Brain pericyte (primary cell): ENCODE results near the gene ARMCX1.
"Not testable (repeated sequence)": the region's sequence is repeated elsewhere in the genome, so short reads cannot be mapped to it uniquely, and the experiment has no call there.

Experiments
- DNase-seq: peaks from one replicate; pipeline ENCODE4 v3.0.0-alpha.2; 2012; ENCODE audit warnings: low read depth, low spot score

Gene ARMCX1

DNA sequence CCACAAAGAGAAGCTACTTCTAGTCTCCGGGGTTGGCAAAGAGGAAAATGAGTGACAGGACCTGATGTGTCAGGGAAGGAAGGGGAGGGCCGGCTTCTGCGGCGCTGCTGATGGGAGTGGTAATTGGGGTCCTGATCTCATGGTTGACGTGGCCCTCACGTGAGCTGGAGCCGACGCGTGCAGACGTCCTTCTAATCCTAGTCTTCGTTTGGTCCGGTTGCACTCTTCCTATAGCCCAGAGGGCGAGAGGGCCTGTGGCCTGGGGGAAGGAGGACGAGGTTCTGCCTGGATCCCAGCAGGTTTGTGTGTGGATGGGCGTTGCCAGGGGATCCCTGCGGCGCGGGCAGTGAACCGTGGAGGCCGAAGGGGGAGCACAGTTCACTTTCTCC is at the start of gene ARMCX1:
TSS of gene ARMCX1 (plus strand) at position 186 of the 389 bp plus-strand sequence. CDS start 2,384 bp downstream, outside the sequence.
- peak; percentile 43 for DNase-seq

DNA sequence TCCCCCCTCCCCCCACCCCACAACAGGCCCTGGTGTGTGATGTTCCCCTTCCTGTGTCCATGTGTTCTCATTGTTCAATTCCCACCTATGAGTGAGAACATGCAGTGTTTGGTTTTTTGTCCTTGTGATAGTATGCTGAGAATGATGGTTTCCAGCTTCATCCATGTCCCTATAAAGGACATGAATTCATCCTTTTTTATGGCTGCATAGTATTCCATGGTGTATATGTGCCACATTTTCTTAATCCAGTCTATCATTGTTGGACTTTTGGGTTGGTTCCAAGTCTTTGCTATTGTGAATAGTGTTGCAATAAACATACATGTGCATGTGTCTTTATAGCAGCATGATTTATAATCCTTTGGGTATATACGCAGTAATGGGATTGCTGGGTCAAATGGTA is 47.4 kb upstream of the ARMCX1 start:
- not testable (repeated sequence) for DNase-seq

DNA sequence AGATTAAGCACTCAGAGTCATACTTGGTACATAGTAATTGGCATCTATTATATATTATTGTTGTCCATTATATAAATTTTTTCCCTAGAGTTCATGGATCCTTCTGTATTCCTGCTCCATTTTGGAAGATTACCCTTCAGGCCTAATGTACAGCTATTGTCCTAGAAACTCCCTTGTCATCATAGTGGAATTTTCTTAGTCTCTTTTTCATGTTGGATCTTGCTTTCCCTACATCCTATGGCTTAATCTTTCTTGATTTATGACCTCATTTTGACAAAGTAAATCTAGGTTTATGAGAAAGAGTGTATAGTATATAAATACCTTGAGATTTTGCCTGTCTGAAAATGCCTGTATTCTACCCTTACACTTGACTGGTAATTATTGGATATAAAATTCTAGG is 43.0 kb upstream of the ARMCX1 start:
- DNase-seq, result no peak

DNA sequence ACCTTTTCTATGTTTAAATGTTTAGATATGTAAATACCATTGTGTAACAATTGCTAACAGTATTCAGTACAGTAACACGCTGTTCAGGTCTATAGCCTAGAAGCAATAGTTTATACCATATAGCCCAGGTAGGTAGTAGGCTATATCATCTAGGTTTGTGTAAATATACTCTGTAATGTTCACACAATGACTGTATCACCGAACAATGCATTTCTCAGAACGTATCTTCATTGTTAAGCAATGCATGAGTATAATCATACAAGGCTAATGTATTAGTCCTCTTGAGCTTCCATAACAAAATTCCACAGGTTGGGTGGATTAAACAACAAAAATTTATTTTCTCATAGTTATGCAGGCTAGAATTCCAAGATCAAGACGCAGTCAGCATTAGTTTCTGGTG is 42.4 kb upstream of the ARMCX1 start:
- no peak for DNase-seq

DNA sequence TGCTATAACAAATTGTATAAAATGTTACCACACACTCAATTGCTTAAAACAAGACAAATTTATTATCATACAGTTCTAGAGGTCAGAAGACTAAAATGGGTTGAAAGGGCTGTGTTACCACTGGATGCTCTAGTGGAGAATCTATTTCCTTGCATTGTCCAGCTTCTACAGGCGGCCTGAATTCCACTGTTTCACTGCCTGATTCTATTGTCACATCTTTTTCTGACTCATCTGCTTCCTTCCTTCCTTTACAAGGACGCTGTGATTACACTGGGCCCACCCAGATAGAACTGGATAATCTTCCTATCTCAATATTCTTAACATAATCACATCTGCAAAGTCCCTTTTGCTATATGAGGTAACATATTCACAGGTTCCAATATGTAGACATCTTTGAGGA is 19.4 kb upstream of the ARMCX1 start:
- no peak for DNase-seq

DNA sequence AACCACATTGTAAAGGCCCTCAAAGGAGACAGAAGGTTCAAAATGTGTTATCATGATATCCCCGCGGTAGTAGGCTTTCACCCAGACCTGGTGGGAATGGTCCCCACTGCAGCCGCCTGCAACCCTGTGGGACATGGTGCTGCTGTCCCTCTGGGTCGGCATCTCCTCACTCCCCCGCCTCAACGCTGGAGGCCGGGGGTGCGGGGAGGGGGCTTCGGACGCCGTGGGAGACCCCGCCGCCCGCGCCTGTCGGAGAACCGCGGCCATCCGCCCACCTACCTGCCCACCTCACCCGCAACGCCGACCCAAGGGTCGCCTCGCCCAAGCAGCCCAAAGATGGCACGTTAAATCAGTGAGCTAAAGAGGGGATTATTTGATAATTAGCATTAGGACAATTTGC is 11.2 kb upstream of the ARMCX1 start:
- no peak for DNase-seq

DNA sequence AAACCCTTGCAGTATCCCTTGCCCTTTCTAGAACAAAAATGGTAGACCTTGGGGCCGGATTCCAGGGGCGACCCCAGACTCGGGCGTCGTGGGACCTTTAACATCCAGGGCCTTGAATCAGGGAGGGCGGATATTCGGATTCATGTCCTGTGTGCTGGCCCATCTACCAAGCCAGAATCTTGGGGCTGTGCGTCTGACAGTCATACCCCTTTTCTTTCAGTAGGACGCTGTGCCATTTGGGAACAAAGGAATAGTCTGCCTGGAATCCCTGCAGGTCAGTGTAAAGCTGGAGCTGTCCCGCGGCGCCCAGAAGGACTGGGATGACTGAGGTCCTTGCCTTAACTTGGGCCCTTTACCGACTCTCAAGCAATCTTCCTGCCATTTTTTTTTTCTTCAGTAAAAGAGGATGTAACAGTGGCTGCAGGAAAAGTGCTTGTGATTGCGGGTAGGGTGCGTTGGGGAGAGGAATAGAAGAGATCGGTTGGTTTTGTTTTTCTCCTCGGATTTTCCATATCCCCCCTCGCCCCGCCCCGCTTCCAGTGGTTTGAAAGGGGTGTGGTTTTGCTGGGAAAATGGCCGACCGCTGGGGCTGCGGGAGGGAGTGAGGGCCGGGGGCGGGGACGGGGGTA is 518 bp downstream of the ARMCX1 start:
- no peak for DNase-seq

DNA sequence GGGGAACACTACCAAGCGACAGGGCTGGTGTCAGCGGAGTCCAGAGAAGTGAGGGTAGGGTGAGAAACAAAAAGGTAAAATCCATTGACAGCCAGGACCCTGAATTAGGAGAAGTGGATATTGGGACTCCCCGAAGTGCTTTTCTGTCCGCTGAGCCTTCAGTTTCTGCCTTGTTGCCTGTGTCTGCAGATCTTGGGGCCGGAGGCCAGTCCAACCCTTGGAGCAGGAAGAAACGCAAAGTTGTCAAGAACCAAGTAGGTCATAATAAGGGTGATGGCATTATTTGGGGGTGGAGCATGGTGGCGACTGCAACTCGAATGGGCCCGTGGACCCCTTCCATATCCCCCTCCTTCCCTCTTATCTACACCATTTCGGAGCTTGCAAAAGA is 1.0 kb downstream of the ARMCX1 start:
- DNase-seq, result no peak

DNA sequence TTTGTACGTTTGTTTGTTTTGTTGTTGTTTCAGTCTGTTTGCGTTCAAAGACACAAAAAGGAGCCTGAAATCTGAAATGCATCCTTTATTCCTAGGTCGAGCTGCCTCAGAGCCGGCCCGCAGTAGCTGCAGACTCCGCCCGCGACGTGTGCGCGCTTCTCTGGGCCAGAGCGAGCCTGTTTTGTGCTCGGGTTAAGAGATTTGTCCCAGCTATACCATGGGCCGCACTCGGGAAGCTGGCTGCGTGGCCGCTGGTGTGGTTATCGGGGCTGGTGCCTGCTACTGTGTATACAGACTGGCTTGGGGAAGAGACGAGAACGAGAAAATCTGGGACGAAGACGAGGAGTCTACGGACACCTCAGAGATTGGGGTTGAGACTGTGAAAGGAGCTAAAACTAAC is 2.4 kb downstream of the ARMCX1 start:
- no peak for DNase-seq

DNA sequence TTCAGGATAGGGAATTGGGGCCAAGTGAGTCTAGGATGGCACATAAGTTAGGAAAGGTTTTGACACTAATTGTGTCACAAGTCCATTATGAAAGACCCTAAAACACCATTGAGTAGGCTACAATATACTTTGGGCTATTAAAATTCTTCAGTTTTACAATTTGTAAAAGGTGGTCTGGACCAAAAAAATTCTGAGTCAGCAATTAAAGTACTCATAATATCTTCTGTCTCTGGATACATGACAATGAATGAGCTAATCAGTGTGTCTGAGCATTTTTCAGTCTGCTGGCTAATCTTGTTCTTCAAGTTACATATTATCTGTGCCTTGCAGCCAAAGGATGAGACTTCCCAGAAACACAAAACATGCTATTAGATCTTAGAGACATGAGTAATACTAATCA is 14.3 kb downstream of the ARMCX1 start:
- DNase-seq, result no peak

DNA sequence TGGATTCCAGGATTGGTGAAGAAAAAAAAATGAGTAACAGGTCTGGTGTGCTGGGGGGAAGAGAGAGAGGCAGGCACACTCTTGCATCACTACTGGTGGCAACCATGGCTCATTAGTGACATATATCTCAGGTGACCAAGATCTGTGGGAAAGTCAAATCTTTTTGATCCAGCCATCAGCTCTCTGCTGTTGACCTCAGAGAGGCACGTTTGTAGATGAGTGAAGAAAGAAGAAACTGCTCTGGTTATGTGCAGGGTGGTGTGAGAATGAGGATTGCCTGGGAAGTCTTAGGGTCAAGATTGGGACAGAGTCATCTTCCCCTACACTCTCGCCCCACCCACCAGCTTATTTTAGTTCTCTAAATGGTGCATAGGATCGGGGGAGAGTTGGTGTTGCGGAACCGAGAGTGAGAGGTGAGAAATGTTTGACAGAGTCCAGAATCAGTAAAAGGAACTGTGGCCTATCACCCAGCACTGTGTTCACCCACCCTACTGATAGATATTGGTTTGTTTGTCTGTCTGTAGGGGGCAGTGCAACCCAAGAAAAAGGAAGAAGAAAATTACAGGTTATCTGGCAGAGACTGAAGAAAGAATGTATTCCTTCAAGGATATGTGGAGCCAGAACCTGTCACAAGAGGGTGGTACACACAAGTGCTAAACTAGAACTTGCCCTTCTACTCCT is 45.5 kb downstream of the ARMCX1 start:
- DNase-seq, result peak; percentile 27

DNA sequence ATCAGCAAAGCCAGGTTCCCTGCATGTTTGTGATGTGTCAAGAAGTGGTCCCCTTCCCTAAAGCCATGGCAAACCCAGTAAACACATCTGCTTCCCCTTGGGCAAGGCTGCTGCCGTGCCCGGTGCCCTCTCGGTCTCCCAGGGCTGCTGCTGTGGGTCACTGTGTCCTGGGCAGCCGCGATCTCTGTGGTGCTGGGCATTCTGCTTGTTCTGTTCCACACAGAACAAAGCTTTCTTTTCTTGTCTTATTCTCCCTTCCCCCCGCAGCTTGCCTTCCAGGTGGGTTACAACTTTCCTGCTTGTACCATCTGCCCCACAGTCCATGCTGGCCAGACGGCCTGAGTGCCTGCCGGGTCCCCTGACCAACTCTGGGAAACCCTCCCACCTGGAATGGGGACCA is 49.2 kb downstream of the ARMCX1 start:
- not testable (repeated sequence) for DNase-seq

DNA sequence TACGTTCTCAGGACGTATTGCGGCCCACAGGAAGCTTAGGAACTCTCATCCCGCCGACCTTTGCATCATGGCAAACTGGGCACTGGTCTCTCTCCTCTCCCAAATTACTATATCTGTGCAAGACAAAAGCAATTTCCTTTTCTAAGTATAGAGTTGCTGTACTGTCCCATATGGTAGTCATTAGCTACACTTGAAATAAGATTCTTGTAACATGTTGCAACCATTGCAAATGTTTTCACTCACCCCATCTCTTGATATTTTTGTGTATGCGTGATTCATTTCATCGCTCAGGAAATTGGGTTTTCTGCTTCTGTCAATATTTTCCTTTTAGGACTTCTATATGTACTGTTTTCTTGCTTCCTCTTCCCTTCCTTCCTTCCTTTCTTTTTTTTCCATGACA is 51.7 kb downstream of the ARMCX1 start:
- DNase-seq, result no peak
